Measurements from ENCODE around the gene GAS2L3. TPM values are rescaled to one million over a fixed set of nuclear protein-coding genes. Genes with fewer than 3 reads are reported as not detected.

GAS2L3 gene
- total RNA-seq, 3 donors from 2014 or later: 2.3 to 7.0 (median 5.9) TPM

- intact Hi-C loops (cut with DNase I; ENCODE audit: low total_unique reads): no loop called here
Observed at GRCh38 chr12:100646896-100647295, 73.4 kb downstream of the GAS2L3 start.

GRCh38 chr12:100651108-100651507 lies 77.6 kb downstream of the GAS2L3 start:
- no peaks in the 10 kb centered on the region for H3K36me3 ChIP-seq
- H3K4me3 ChIP-seq: no peak overlapping the region
- no peak overlapping the region for H3K27ac ChIP-seq
- DNase-seq (ENCODE audit: low spot score in 2 of 2): no peak
- no peaks in the 10 kb centered on the region for H3K4me1 ChIP-seq
- H3K9me3 ChIP-seq: no peaks in the 10 kb centered on the region
- TF ChIP-seq CTCF (IDR thresholded peaks at IDR 0.05) (no peak), POLR2A (IDR thresholded peaks at IDR 0.05) (no peak), POLR2AphosphoS5 (IDR thresholded peaks at IDR 0.05) (no peak)
- no peaks in the 10 kb centered on the region for H3K27me3 ChIP-seq
- intact Hi-C loops (cut with DNase I; ENCODE audit: low total_unique reads): no loop called here

More at GRCh38 chr12:100646896-100647295, 73.4 kb downstream of the GAS2L3 start:
- Histone ChIP-seq H3K36me3 (no peaks in the 10 kb centered on the region), H3K4me1 (no peaks in the 10 kb centered on the region), H3K27me3 (no peaks in the 10 kb centered on the region), H3K4me3 (no peak overlapping the region), H3K9me3 (peaks cover 6 to 8% of the 10 kb centered on the region in 2 donors), H3K27ac (no peak overlapping the region)
- TF ChIP-seq POLR2A (IDR thresholded peaks at IDR 0.05) (no peak), POLR2AphosphoS5 (IDR thresholded peaks at IDR 0.05) (no peak), CTCF (IDR thresholded peaks at IDR 0.05) (no peak)
- DNase-seq (ENCODE audit: low spot score in 2 of 2): no peak

GRCh38 chr12:100651694-100652093 lies 78.2 kb downstream of the GAS2L3 start:
- Histone ChIP-seq H3K4me3 (no peak overlapping the region), H3K9me3 (no peaks in the 10 kb centered on the region), H3K4me1 (no peaks in the 10 kb centered on the region), H3K27me3 (no peaks in the 10 kb centered on the region), H3K36me3 (no peaks in the 10 kb centered on the region), H3K27ac (no peak overlapping the region)
- no peak for DNase-seq (ENCODE audit: low spot score in 2 of 2)
- TF ChIP-seq POLR2AphosphoS5 (IDR thresholded peaks at IDR 0.05) (no peak), POLR2A (IDR thresholded peaks at IDR 0.05) (no peak), CTCF (IDR thresholded peaks at IDR 0.05) (no peak)
- intact Hi-C loops (cut with DNase I; ENCODE audit: low total_unique reads): no loop called here

- intact Hi-C loops (cut with DNase I; ENCODE audit: low total_unique reads): no loop called here
- DNase-seq (ENCODE audit: low spot score in 2 of 2): no peak
- no peaks in the 10 kb centered on the region for H3K27me3 ChIP-seq
- H3K27ac ChIP-seq: no peak overlapping the region
- no peaks in the 10 kb centered on the region for H3K36me3 ChIP-seq
- no peaks in the 10 kb centered on the region for H3K4me1 ChIP-seq
- H3K9me3 ChIP-seq: peaks cover 0 to 4% of the 10 kb centered on the region in 2 donors
- no peak overlapping the region for H3K4me3 ChIP-seq
- no peak for TF ChIP-seq CTCF (IDR thresholded peaks at IDR 0.05)
- no peak for TF ChIP-seq POLR2AphosphoS5 (IDR thresholded peaks at IDR 0.05)
- TF ChIP-seq POLR2A (IDR thresholded peaks at IDR 0.05): no peak
Observed at GRCh38 chr12:100652488-100652887, 79.0 kb downstream of the GAS2L3 start.

GRCh38 chr12:100656141-100656540 lies 82.7 kb downstream of the GAS2L3 start:
- no peak overlapping the region for H3K27ac ChIP-seq
- peaks cover 0 to 11% of the 10 kb centered on the region in 2 donors for H3K9me3 ChIP-seq
- H3K36me3 ChIP-seq: no peaks in the 10 kb centered on the region
- H3K27me3 ChIP-seq: no peaks in the 10 kb centered on the region
- no peaks in the 10 kb centered on the region for H3K4me1 ChIP-seq
- DNase-seq (ENCODE audit: low spot score in 2 of 2): no peak
- intact Hi-C loops (cut with DNase I; ENCODE audit: low total_unique reads): no loop called here
- TF ChIP-seq CTCF (IDR thresholded peaks at IDR 0.05) (no peak), POLR2A (IDR thresholded peaks at IDR 0.05) (no peak), POLR2AphosphoS5 (IDR thresholded peaks at IDR 0.05) (no peak)
- H3K4me3 ChIP-seq: no peak overlapping the region
